Effector memory CD4-positive, alpha-beta T cell (primary cell): ENCODE data around the gene SLC38A9.

Source experiments
- DNase-seq, 3 donors: peaks; one replicate each; pipeline ENCODE4 v3.0.0-alpha.2; 2020
- H3K27ac ChIP-seq: 2 replicates; pipeline ENCODE4 v1.7.0; 2013; ENCODE audit warnings: mild to moderate bottlenecking, low read length, moderate library complexity; ENCODE audit not compliant: insufficient read depth, poor library complexity, severe bottlenecking
- H3K27me3 ChIP-seq: replicated peaks from 2 replicates; pipeline ENCODE4 v1.7.0; 2013; ENCODE audit warnings: mild to moderate bottlenecking, low read length; ENCODE audit not compliant: insufficient read depth, control insufficient read depth, poor library complexity, severe bottlenecking
- H3K36me3 ChIP-seq: 2 replicates; pipeline ENCODE4 v1.7.0; 2013; ENCODE audit warnings: mild to moderate bottlenecking, low read length, moderate library complexity; ENCODE audit not compliant: control insufficient read depth, insufficient read depth
- H3K4me1 ChIP-seq: 2 replicates; pipeline ENCODE4 v1.7.0; 2013; ENCODE audit warnings: low read length, mild to moderate bottlenecking; ENCODE audit not compliant: control insufficient read depth, insufficient read depth, poor library complexity, severe bottlenecking
- H3K4me3 ChIP-seq: 2 replicates; pipeline ENCODE4 v1.7.0; 2013; ENCODE audit warnings: low read length, low read depth, mild to moderate bottlenecking; ENCODE audit not compliant: insufficient read depth, poor library complexity, severe bottlenecking
- H3K9me3 ChIP-seq: 2 replicates; pipeline ENCODE4 v1.7.0; 2013; ENCODE audit warnings: mild to moderate bottlenecking, low read length, moderate library complexity; ENCODE audit not compliant: control insufficient read depth

SLC38A9 gene

DNA sequence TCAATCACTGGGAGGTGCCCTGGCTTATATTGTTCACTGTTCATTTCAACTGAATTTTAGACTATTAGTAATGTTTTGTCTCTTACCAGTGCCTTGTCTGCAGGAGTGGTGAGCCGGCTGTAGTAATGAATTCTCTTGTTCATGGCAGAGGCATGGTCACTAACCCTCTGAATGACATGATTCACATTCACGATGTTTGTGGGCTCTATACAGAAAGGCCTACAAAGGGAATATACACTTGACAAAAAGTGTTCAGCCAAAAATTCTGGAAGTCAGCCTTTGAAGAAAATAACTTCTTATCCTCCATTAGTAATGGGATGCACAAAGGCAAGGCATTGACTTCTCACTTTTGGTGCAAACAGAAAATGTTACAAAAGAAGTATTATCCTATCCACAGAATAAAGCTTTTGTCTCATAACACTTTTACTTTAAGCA is 39.6 kb downstream of the SLC38A9 start:
- no peak for DNase-seq
- Histone ChIP-seq H3K36me3 (peaks cover 5% of the 10 kb centered on the region), H3K4me1 (no peaks in the 10 kb centered on the region), H3K27ac (no peak overlapping the region), H3K9me3 (no peaks in the 10 kb centered on the region), H3K4me3 (no peak overlapping the region), H3K27me3 (no peaks in the 10 kb centered on the region)

DNA sequence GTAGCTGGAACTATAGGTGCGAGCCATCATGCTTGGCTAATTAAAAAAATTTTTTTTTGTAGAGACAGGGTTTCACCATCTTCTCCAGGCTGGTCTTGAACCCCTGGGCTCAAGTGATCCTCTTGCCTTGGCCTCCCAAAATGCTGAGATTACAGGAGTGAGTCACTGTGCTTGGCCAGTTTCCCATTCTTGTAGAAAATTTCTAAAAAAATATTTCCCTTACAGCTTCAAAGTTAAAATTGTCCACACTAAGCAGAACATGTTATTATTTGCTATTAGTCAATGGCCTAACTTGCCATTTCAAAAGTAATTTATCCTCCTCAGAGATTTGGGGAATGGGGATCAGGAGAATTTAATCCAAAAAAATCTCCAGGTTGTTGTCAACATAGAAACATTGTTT is 40.1 kb downstream of the SLC38A9 start:
- Histone ChIP-seq H3K36me3 (peaks cover 5% of the 10 kb centered on the region), H3K27me3 (no peaks in the 10 kb centered on the region), H3K27ac (no peak overlapping the region), H3K4me3 (no peak overlapping the region), H3K9me3 (no peaks in the 10 kb centered on the region), H3K4me1 (no peaks in the 10 kb centered on the region)
- DNase-seq, result no peak

DNA sequence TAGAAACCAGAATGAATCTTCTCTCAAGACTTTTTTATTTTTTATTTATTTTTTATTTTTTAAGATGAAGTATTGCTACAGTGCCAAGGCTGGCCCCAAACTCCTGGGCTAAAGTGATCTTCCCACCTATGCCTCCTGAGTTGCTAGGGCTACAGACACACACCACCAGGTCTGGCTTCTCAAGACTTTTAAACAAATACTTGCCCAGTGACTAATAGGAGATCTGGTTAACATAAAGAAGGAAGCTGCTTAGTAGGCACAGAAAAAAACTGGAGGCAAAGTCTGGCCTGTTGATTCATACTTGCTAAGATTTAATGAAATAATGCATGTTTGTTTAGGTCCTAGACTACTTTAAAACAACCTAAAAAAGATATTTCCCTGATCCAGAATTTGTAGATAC is 43.8 kb downstream of the SLC38A9 start:
- Histone ChIP-seq H3K9me3 (no peaks in the 10 kb centered on the region), H3K4me3 (no peak overlapping the region), H3K36me3 (peaks cover 5% of the 10 kb centered on the region), H3K4me1 (no peaks in the 10 kb centered on the region), H3K27ac (no peak overlapping the region), H3K27me3 (no peaks in the 10 kb centered on the region)
- DNase-seq, result no peak

GRCh38 chr5:55667938-55668337 is 44.2 kb downstream of the SLC38A9 start:
- H3K27ac ChIP-seq, result no peak overlapping the region
- no peak for DNase-seq
- H3K27me3 ChIP-seq, result no peaks in the 10 kb centered on the region
- H3K36me3 ChIP-seq, result peaks cover 5% of the 10 kb centered on the region
- no peaks in the 10 kb centered on the region for H3K9me3 ChIP-seq
- no peak overlapping the region for H3K4me3 ChIP-seq
- no peaks in the 10 kb centered on the region for H3K4me1 ChIP-seq

DNA sequence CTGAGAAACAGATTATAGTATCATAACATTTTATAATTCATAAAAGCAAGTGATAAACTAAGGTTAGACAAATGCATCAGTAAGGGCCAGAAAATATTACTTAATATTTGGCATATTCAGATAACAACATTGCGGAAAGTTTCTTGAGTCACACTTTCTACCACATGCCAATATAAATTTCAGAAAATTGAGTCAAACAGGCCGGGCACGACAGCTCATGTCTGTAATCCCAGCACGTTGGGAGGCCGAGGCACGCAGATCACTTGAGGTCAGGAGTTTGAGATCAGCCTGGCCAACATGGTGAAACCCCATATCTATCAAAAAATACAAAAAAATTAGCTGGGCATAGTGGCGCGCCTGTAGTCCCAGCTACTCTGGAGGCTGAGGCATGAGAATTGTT is 47.1 kb downstream of the SLC38A9 start:
- H3K4me3 ChIP-seq, result no peak overlapping the region
- no peaks in the 10 kb centered on the region for H3K4me1 ChIP-seq
- DNase-seq, result no peak

DNA sequence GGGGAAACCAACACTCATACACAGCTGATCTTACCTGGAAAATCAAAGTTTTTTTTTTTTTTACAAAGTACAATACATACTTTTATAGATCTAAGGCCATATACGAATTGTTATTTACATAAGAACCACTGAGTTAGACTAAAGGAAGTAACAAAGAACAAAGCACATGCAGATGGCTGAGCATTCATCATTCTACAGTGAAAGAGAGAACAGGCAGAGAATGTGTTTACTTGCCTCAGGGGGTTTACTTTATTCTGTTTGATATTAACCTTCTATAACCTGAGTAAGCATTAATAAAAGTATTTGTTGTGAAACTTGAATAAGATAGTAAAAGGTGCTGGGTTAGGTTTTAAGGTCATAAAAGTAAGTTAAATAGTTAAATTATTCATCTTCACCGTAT is 54.7 kb downstream of the SLC38A9 start:
- Histone ChIP-seq H3K4me3 (no peak overlapping the region), H3K27ac (no peak overlapping the region), H3K9me3 (no peaks in the 10 kb centered on the region), H3K4me1 (no peaks in the 10 kb centered on the region), H3K36me3 (no peaks in the 10 kb centered on the region), H3K27me3 (no peaks in the 10 kb centered on the region)
- no peak for DNase-seq

More for the DNA sequence above, 47.1 kb downstream of the SLC38A9 start:
- no peaks in the 10 kb centered on the region for H3K9me3 ChIP-seq
- no peaks in the 10 kb centered on the region for H3K27me3 ChIP-seq
- no peak overlapping the region for H3K27ac ChIP-seq
- H3K36me3 ChIP-seq, result peaks cover 5% of the 10 kb centered on the region

DNA sequence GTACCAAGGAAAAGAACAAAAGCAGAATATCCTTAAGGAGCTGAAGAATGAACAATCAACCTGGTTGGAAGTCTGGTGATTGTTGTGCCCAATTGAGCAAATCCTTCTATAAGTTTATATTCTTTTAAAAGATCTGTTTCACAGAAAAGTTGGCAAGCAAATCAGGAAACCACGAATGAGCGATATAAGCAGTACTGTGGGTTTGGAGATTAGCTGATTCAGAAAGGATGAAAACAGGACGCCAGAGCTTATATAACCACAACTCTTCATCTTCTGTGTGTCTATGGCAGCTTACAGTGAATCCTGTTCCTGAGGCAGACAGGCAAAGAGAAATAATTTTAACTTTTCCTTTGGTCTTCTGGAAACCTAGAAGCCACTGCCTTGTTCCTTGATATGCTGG is 61.7 kb downstream of the SLC38A9 start:
- Histone ChIP-seq H3K9me3 (no peaks in the 10 kb centered on the region), H3K36me3 (no peaks in the 10 kb centered on the region), H3K4me3 (no peak overlapping the region), H3K27ac (no peak overlapping the region), H3K27me3 (no peaks in the 10 kb centered on the region), H3K4me1 (no peaks in the 10 kb centered on the region)
- no peak for DNase-seq

DNA sequence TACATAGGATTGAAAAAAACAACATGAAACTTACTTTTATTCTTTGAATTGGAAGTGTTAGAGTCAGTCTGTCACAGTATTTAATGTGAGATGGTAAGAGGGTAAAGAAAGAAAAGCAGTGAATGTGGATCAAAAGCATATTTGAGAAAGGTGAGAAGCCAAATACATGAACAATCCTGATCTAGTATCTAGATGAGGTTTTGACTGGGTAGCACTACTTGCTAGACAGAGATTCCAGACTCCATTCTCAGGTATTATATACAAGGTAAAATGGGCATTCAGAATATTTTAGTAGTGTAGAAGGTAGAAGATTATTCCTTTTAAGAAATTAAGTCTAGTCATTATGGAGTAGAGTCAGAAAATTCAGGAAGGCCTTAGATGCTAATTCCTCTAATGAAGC is 62.2 kb downstream of the SLC38A9 start:
- no peak for DNase-seq
- Histone ChIP-seq H3K27me3 (no peaks in the 10 kb centered on the region), H3K27ac (no peak overlapping the region), H3K36me3 (no peaks in the 10 kb centered on the region), H3K4me3 (no peak overlapping the region), H3K9me3 (no peaks in the 10 kb centered on the region), H3K4me1 (no peaks in the 10 kb centered on the region)

- H3K36me3 ChIP-seq, result no peaks in the 10 kb centered on the region
- no peaks in the 10 kb centered on the region for H3K4me1 ChIP-seq
- no peak overlapping the region for H3K27ac ChIP-seq
- no peak for DNase-seq
- no peaks in the 10 kb centered on the region for H3K9me3 ChIP-seq
- H3K4me3 ChIP-seq, result no peak overlapping the region
- no peaks in the 10 kb centered on the region for H3K27me3 ChIP-seq
These were observed 66.8 kb downstream of the SLC38A9 start for GRCh38 chr5:55645304-55645703.

- Histone ChIP-seq H3K27ac (no peak overlapping the region), H3K9me3 (no peaks in the 10 kb centered on the region), H3K4me1 (no peaks in the 10 kb centered on the region), H3K36me3 (no peaks in the 10 kb centered on the region), H3K27me3 (no peaks in the 10 kb centered on the region), H3K4me3 (no peak overlapping the region)
- no peak for DNase-seq
These were observed 73.7 kb downstream of the SLC38A9 start for GRCh38 chr5:55638455-55638854.

GRCh38 chr5:55638051-55638450 is 74.1 kb downstream of the SLC38A9 start:
- H3K27ac ChIP-seq, result no peak overlapping the region
- H3K36me3 ChIP-seq, result no peaks in the 10 kb centered on the region
- H3K27me3 ChIP-seq, result no peaks in the 10 kb centered on the region
- no peaks in the 10 kb centered on the region for H3K9me3 ChIP-seq
- no peaks in the 10 kb centered on the region for H3K4me1 ChIP-seq
- DNase-seq, result no peak
- H3K4me3 ChIP-seq, result no peak overlapping the region
